ENCODE results near the gene GCN1.

The GCN1 gene

GRCh38 chr12:120212301-120212700 lies 17.8 kb upstream of the GCN1 start:
- Histone ChIP-seq H3K36me3 (replicated peaks; ENCODE audit: low read depth, low read length) (peaks cover 4% of the 10 kb centered on the region), H3K79me2 (ENCODE audit: low read length) (no peaks in the 10 kb centered on the region), H3K9ac (ENCODE audit: low read length) (no peak overlapping the region), H4K20me1 (ENCODE audit: insufficient read depth, low read length) (no peaks in the 10 kb centered on the region), H3K9me3 (ENCODE audit: insufficient read depth, low read length) (no peaks in the 10 kb centered on the region), H3K4me1 (ENCODE audit: low read length) (no peaks in the 10 kb centered on the region), H2AFZ (ENCODE audit: low read depth, low read length) (no peak overlapping the region), H3K27ac (ENCODE audit: low read length) (no peak overlapping the region), H3K4me2 (ENCODE audit: low read length) (no peak overlapping the region), H3K27me3 (ENCODE audit: low read depth, low read length) (no peaks in the 10 kb centered on the region), H3K4me3 (ENCODE audit: low read length) (no peak overlapping the region)
- TF ChIP-seq CTCF (IDR thresholded peaks at IDR 0.05; ENCODE audit: low read depth, low read length): no peak
- no peak for TF ChIP-seq EZH2phosphoT487 (IDR thresholded peaks at IDR 0.05; ENCODE audit: low read depth)

- TF ChIP-seq EZH2phosphoT487 (IDR thresholded peaks at IDR 0.05; ENCODE audit: low read depth) (no peak), CTCF (IDR thresholded peaks at IDR 0.05; ENCODE audit: low read depth, low read length) (no peak)
- Histone ChIP-seq H3K4me3 (ENCODE audit: low read length) (no peak overlapping the region), H2AFZ (ENCODE audit: low read depth, low read length) (no peak overlapping the region), H3K4me1 (ENCODE audit: low read length) (no peaks in the 10 kb centered on the region), H3K9me3 (ENCODE audit: insufficient read depth, low read length) (no peaks in the 10 kb centered on the region), H3K27ac (ENCODE audit: low read length) (no peak overlapping the region), H3K27me3 (ENCODE audit: low read depth, low read length) (no peaks in the 10 kb centered on the region), H4K20me1 (ENCODE audit: insufficient read depth, low read length) (no peaks in the 10 kb centered on the region), H3K79me2 (ENCODE audit: low read length) (no peaks in the 10 kb centered on the region), H3K36me3 (replicated peaks; ENCODE audit: low read depth, low read length) (peaks cover 4% of the 10 kb centered on the region), H3K9ac (ENCODE audit: low read length) (no peak overlapping the region), H3K4me2 (ENCODE audit: low read length) (no peak overlapping the region)
Measured at GRCh38 chr12:120211904-120212283, 17.4 kb upstream of the GCN1 start.

DNA sequence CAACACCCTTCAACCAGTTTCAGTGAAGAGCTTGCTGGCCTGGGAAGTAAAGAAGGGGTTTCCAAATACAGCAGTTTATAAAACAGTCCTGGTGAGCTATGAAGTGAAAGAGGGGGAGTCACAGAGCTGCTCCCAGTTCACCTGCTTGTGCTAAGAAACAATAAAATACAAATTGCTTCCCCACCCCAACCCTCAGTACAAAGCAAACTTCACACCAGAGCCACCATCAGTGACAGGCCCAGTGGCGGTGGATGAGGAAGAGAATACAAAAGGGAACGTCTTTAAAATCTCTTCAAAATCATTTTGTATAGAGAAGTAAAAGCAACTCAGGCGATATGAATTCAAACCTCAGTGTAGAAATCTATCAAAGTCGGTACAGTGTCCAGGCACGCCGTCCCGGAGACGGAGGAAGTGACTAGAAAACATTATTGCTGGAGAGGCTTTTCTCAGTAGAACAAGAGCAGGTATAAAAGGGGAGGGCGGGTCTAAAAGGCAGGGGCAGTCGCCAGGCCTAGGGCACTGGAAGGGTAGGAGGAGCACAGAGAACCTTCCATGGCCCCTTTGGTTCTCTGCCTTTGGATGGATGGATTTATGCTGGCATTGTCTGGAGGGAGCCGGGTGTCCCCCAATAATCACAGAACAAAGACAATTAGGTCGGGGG lies 16.9 kb upstream of the GCN1 start:
- H4K20me1 ChIP-seq (ENCODE audit: insufficient read depth, low read length): no peaks in the 10 kb centered on the region
- no peaks in the 10 kb centered on the region for H3K79me2 ChIP-seq (ENCODE audit: low read length)
- peaks cover 4% of the 10 kb centered on the region for H3K36me3 ChIP-seq (replicated peaks; ENCODE audit: low read depth, low read length)
- no peak overlapping the region for H2AFZ ChIP-seq (ENCODE audit: low read depth, low read length)
- TF ChIP-seq CTCF (IDR thresholded peaks at IDR 0.05; ENCODE audit: low read depth, low read length) (no peak), EZH2phosphoT487 (IDR thresholded peaks at IDR 0.05; ENCODE audit: low read depth) (no peak)
- no peaks in the 10 kb centered on the region for H3K27me3 ChIP-seq (ENCODE audit: low read depth, low read length)
- H3K9me3 ChIP-seq (ENCODE audit: insufficient read depth, low read length): no peaks in the 10 kb centered on the region
- H3K4me2 ChIP-seq (ENCODE audit: low read length): no peak overlapping the region
- H3K27ac ChIP-seq (ENCODE audit: low read length): no peak overlapping the region
- no peak overlapping the region for H3K4me3 ChIP-seq (ENCODE audit: low read length)
- H3K4me1 ChIP-seq (ENCODE audit: low read length): no peaks in the 10 kb centered on the region
- no peak overlapping the region for H3K9ac ChIP-seq (ENCODE audit: low read length)

GRCh38 chr12:120209851-120210250 lies 15.3 kb upstream of the GCN1 start:
- no peak overlapping the region for H3K27ac ChIP-seq (ENCODE audit: low read length)
- H4K20me1 ChIP-seq (ENCODE audit: insufficient read depth, low read length): no peaks in the 10 kb centered on the region
- H3K4me3 ChIP-seq (ENCODE audit: low read length): no peak overlapping the region
- no peak overlapping the region for H3K9ac ChIP-seq (ENCODE audit: low read length)
- no peaks in the 10 kb centered on the region for H3K4me1 ChIP-seq (ENCODE audit: low read length)
- H3K36me3 ChIP-seq (replicated peaks; ENCODE audit: low read depth, low read length): peaks cover 4% of the 10 kb centered on the region
- no peak overlapping the region for H3K4me2 ChIP-seq (ENCODE audit: low read length)
- no peak overlapping the region for H2AFZ ChIP-seq (ENCODE audit: low read depth, low read length)
- H3K27me3 ChIP-seq (ENCODE audit: low read depth, low read length): no peaks in the 10 kb centered on the region
- TF ChIP-seq EZH2phosphoT487 (IDR thresholded peaks at IDR 0.05; ENCODE audit: low read depth): no peak
- TF ChIP-seq CTCF (IDR thresholded peaks at IDR 0.05; ENCODE audit: low read depth, low read length): no peak
- H3K79me2 ChIP-seq (ENCODE audit: low read length): no peaks in the 10 kb centered on the region
- H3K9me3 ChIP-seq (ENCODE audit: insufficient read depth, low read length): no peaks in the 10 kb centered on the region

Measured in OCI-LY3 (cell line).